ENCODE data around the gene GABPA.
"Not testable (repeated sequence)": the region's sequence is repeated elsewhere in the genome, so short reads cannot be mapped to it uniquely, and the experiment has no call there.

The GABPA gene

DNA sequence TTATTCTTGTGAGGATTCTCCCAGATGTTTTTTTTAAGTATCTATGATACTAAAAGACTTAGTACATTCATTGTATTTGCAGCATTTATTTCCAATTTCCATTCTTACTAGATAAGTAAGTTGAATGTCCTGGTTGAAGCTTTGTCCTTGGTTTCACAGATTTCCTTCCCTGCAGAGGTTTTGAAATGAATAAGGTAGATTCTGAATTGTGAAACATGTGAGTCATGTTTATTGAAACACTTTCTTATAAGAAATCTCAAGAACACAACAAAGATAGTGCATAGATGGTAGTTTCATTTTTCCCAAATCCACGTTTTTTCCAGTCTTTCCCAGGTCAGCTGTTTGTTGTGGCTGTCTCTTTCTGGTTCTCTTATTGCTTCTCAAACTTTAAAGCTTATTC is 24.8 kb downstream of the GABPA start:
- no peak for DNase-seq
- TF ChIP-seq GATA1 (IDR thresholded peaks at IDR 0.05; ENCODE audit: low read depth, low read length) = no peak
- no peak for TF ChIP-seq POLR2A (IDR thresholded peaks at IDR 0.05; ENCODE audit: low read length)

DNA sequence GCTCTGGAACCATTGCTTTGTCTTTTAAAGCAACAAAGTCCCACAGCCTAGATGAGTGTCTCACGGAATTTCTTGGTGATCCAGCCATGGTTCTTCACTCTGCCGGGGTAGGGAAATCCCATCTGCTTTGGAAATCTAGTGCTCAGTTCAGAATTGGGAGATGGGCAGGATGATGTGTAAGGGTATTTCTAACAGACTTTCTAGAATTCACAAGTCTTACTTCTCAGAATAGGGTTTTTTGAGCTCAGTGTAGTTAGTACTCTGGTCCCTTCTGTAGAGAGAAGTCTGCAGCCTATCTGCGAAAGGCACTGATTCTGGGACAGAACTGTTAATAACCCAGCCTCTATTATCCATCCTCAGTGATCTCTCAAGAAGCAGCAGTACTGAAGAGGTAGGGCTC is 25.3 kb downstream of the GABPA start:
- TF ChIP-seq GATA1 (IDR thresholded peaks at IDR 0.05; ENCODE audit: low read depth, low read length) = no peak
- TF ChIP-seq POLR2A (IDR thresholded peaks at IDR 0.05; ENCODE audit: low read length) = no peak
- no peak for DNase-seq

DNA sequence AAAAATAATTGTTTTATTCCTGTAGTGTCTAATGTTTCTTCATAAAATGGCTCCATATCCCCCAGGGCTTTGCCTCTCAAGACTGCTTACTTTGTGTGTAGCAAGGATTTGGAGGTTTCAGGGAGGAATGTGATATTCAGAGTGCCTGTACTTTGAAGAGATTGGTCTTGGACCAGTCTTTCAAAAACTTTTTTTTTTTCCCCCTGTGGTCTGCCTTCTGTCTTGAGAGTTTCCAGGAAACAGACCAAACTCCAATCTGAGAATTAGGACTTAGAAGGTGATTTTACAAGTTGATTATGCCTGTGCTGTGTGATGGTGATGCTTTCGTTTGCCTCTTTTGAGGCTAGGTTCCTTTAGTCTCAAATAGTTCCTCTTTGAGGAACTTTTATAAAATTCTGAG is 25.9 kb downstream of the GABPA start:
- no peak for DNase-seq
- TF ChIP-seq GATA1 (IDR thresholded peaks at IDR 0.05; ENCODE audit: low read depth, low read length) (no peak), POLR2A (IDR thresholded peaks at IDR 0.05; ENCODE audit: low read length) (no peak)

DNA sequence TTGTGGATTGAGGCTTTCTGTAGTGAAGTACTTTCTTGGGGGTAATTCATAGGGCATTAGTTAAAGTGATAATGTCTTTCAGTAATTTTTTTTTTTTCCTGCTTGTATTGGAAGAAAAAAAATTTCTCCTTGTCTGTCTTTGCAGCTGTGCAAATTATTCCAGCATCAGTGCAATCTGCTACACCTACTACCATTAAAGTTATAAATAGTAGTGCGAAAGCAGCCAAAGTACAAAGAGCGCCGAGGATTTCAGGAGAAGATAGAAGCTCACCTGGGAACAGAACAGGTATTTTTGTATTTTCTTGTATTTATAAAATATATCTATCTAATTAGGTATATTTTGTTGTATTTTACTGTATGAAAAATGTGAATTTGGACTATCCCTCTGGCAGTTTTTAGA is 29.3 kb downstream of the GABPA start:
- no peak for TF ChIP-seq POLR2A (IDR thresholded peaks at IDR 0.05; ENCODE audit: low read length)
- no peak for TF ChIP-seq GATA1 (IDR thresholded peaks at IDR 0.05; ENCODE audit: low read depth, low read length)
- no peak for DNase-seq

DNA sequence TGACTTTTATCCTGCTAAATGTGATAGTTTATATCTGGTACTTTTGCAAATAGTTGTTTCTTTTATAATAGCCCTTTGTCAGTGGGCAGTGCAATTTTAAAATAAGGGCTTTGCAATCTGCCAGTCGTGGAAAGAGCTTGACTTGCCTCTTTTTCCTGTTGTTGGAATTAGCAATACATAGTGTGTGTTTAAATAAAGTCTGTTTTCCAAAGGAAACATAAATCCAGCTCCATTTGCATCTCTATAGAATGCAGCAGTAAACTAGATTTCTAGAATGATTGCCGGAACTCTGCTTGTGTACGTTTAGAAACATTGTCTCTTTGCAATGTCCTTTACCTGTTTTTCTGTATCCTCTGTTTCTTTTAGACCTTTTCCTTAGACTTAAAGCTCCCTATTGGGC is 33.1 kb downstream of the GABPA start:
- no peak for DNase-seq
- TF ChIP-seq POLR2A (IDR thresholded peaks at IDR 0.05; ENCODE audit: low read length) (no peak), GATA1 (IDR thresholded peaks at IDR 0.05; ENCODE audit: low read depth, low read length) (no peak)

DNA sequence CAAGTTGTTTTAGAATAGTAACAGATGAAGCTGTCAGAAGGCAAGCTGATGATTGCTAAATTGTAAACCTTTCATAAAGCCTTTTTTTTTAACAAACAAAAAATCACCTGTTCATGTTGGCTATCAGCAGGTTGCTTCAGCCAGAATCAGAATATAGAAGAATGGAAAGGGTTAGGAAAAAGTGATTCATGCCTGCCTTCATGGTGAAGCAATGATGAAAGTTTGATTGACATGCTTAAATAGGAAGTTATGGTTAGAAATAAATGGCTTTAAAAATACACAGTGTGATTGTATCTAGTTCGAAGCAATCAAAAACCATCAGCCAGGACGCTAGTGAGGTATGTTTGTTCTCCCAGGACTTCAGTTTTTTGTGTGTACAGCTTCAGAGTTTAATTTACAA is 37.9 kb downstream of the GABPA start:
- TF ChIP-seq POLR2A (IDR thresholded peaks at IDR 0.05; ENCODE audit: low read length) (no peak), GATA1 (IDR thresholded peaks at IDR 0.05; ENCODE audit: low read depth, low read length) (no peak)
- no peak for DNase-seq

DNA sequence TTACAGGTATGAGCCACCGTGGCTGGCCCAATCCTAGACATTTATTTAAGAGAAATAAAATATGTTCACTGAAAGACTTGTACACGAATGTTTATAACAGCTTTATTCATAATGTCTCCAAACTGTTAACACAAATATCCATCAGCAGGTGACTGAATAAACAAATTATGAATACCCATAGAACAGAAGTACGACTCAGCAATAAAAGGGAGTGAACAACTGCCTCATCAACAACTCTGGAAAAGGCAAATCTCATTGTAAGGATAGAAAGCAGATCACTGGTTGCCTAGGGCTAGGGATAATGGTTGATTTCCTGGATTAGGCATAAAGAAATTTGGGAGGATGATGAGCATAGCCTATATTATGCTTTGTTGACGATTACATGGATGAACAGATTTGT is 41.7 kb downstream of the GABPA start:
- DNase-seq = no peak
- no peak for TF ChIP-seq POLR2A (IDR thresholded peaks at IDR 0.05; ENCODE audit: low read length)
- no peak for TF ChIP-seq GATA1 (IDR thresholded peaks at IDR 0.05; ENCODE audit: low read depth, low read length)

DNA sequence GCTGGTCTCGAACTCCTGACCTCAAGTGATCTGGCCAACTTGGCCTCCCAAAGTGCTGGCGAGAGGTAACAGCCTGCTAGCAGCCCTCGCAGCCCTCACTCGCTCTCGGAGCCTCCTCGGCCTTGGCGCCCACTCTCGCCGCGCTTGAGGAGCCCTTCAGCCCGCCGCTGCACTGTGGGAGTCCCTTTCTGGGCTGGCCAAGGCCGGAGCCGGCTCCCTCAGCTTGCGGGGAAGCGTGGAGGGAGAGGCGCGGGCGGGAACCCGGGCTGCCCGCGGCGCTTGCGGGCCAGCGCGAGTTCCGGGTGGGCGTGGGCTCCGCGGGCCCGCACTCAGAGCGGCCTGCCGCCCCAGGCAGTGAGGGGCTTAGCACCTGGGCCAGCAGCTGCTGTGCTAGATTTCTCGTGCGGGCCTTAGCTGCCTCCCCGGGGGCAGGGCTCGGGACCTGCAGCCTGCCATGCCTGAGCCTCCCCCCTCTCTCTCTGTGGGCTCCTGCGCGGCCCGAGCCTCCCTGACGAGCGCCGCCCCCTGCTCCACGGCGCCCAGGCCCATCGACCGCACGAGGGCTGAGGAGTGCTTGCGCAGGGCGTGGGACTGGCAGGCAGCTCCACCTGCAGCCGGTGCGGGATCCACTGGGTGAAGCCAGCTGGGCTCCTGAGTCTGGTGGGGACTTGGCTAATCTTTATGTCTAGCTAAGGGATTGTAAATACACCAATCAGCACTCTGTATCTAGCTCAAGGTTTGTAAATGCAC is 43.5 kb downstream of the GABPA start:
- not testable (repeated sequence) for DNase-seq

DNA sequence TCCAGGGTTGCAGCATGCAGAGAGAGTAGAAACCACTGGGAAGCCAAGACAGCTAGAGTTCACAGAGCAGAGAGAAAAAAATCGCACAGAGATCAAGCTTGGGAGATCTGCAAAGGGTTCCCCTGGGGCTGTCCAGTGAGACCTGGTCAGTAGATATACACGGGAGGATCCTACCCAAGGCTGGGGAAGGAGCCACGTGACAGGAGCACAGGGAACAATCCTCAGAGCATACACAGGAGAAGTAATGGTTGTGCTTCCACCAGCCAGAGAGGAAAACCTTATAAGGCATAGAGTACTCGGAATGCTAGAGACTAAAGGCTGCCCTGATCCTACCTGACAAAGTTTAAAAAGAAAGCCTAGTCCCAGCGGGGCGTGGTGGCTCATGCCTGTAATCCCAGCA is 53.9 kb downstream of the GABPA start:
- TF ChIP-seq POLR2A (IDR thresholded peaks at IDR 0.05; ENCODE audit: low read length) (no peak), GATA1 (IDR thresholded peaks at IDR 0.05; ENCODE audit: low read depth, low read length) (no peak)
- DNase-seq = no peak

DNA sequence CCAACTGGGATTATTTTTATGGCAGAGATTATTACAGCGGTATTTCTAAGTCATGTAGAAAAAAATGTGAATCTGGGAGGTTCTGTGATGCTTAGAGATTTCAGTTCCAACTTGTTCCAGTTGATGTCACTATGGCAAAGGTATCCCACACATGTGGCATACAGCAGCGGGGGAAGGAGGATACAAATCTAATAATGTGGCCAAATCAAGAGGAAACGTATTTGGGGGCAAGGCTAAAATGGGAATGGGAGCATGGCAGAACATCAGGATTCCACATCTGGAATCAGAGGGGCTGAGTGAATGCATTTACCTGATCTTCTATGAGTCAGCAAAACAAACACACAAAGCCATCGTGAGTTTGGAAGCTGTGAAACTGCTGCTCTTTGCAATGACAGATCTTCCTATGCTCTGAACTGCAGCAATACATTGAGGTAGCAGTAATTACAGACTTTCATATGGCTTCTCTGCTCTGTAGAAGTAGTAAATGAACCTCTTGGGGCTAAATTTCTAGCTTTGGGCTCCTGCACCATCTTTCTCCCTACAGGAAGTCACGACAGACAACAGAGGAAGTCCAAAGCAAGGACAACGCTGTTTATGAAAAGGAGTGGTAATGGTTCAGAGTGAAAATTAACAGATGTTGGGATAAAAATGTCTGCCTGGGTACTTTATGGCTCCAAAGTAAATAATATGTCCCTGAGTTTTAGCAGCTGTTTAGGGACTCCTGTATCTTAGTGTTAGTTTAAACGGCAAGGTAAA is 55.5 kb downstream of the GABPA start:
- DNase-seq = no peak
- TF ChIP-seq GATA1 (IDR thresholded peaks at IDR 0.05; ENCODE audit: low read depth, low read length) (no peak), POLR2A (IDR thresholded peaks at IDR 0.05; ENCODE audit: low read length) (no peak)

DNA sequence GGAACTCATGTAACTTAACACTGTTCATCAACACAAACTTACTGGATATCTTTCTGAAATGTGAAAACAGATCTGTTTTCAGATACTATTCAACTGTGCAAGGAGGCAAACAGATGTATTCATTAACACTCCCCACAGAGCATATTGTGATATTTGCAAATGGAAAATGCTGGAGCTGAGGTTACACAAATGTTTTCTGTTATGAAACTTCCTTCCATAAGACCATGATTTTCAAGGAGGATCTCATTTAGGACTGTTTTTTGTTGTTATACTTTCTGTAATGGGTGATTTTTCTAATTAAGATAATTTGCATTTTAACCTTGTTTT is 56.1 kb downstream of the GABPA start:
- TF ChIP-seq POLR2A (IDR thresholded peaks at IDR 0.05; ENCODE audit: low read length) (no peak), GATA1 (IDR thresholded peaks at IDR 0.05; ENCODE audit: low read depth, low read length) (no peak)
- DNase-seq = no peak

DNA sequence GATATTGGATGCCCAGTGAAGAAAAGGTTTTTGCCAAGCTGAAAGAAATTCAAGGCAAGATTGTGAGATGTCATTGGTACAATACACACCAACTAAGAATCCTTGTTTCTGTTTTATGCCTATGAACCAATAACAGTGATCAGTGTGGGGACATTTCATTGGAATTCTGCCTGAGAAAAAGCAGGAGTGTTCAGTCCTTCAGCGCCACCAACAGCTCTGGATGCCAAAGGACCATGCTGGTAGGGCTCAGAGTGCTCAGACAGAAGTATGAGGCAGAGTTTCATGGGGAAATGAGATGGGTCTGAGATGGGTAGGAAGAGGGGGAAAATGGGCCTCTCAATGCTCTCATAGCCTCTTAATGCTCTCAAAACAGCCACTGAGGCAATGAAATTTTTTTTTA is 56.5 kb downstream of the GABPA start:
- no peak for TF ChIP-seq GATA1 (IDR thresholded peaks at IDR 0.05; ENCODE audit: low read depth, low read length)
- no peak for TF ChIP-seq POLR2A (IDR thresholded peaks at IDR 0.05; ENCODE audit: low read length)
- no peak for DNase-seq

DNA sequence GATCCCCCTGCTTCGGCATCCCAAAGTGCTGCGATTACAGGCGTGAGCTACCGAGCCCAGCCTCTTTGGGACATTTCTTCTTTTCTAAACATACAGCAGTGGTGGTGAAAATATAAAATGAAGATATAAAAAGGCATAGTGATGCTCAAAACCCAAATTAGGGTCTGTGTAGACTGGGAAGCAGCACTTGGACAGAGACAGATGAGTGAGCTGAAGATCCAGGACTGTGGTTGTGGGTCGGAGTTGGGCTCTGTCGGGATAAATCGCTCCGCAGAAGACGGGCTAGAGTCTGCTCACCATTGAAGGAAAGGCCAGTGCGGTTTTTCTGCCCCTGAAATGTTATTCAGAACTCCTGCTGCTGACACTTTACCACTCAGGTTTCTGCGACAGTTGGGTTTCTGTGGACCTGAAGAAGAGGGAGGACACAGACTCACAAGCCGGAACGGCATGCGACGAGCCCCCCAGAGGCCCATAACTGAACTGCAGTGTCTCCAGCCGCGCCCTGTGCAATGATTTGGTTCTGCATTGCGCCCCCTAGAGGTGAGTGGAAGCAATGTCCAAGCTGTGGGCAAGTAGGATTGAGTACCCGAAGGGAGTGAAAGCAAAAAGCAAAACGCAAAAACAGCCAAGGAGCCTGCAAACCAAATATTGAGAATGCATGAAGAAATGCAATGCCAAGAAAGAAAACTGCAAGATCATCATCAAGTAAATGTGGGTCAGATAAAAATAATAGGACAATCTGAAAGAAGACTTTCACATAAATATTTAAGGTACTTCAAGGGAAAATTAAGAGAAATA is 66.6 kb downstream of the GABPA start:
- peak; percentile 90 to 93 for DNase-seq
- no peak for TF ChIP-seq POLR2A (IDR thresholded peaks at IDR 0.05; ENCODE audit: low read length)
- no peak for TF ChIP-seq GATA1 (IDR thresholded peaks at IDR 0.05; ENCODE audit: low read depth, low read length)

DNA sequence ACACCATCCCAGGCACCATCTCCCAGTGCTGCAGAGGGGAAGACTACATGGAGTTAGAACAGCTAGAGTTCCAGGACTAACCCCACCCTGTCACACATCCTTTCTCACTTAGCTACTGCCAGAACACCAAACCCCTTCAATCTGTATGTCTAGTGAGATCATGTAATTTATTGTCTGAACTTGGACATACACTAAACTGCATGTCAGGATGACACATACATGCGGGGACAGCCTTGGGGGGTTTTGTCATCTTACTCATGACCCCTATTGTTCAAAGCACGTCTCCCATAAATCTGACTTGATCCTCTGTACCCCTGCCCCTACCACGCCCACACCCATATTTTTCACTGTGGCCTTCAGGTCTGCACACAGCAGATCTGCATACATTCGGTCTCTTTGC is 71.3 kb downstream of the GABPA start:
- TF ChIP-seq POLR2A (IDR thresholded peaks at IDR 0.05; ENCODE audit: low read length) = no peak
- no peak for TF ChIP-seq GATA1 (IDR thresholded peaks at IDR 0.05; ENCODE audit: low read depth, low read length)
- DNase-seq = no peak
